Measurements from ENCODE around the gene NBAS. TPM values are rescaled to one million over a fixed set of nuclear protein-coding genes. Genes with fewer than 3 reads are reported as not detected.
"Not testable (repeated sequence)": the region's sequence is repeated elsewhere in the genome, so short reads cannot be mapped to it uniquely, and the experiment has no call there.

NBAS gene
- total RNA-seq, 1 experiment from 2014 or later: 28.9 TPM

DNA sequence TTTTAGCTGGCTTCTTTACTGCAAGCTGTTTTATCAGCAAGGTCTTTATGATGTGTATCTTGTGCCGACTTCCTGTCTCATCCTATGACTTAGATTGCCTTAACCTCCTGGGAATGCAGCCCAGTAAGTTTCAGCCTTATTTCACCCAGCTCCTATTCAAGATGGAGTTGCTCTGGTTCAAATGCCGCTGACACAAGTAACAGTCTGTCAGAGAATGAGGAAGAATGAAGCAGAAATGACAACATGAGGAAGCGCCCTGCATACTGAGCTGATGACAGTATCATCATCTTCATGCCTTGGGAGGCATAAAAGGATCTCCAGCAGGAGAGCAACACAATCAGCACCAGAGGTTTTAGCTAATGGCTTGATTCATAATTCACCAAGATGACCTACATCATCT lies 309.4 kb downstream of the NBAS start:
- intact Hi-C loops (cut with micrococcal nuclease; ENCODE audit: unreplicated experiment): no loop called here
- H3K4me2 ChIP-seq: no peak overlapping the region
- no TSS peak for BruUV-seq (replicated peaks)
- no peak overlapping the region for H2AFZ ChIP-seq
- H3K4me1 ChIP-seq (replicated peaks; ENCODE audit: insufficient read depth): no peaks in the 10 kb centered on the region
- POLR2A ChIA-PET (ENCODE audit: unreplicated experiment): no interaction called here
- no peaks in the 10 kb centered on the region for H3K9me3 ChIP-seq (ENCODE audit: insufficient read depth, low read depth)
- no peaks in the 10 kb centered on the region for H3K27me3 ChIP-seq (ENCODE audit: insufficient read depth, low read depth)
- H3K27ac ChIP-seq: no peak overlapping the region
- no peaks in the 10 kb centered on the region for H3K36me3 ChIP-seq (ENCODE audit: low read depth)
- CTCF ChIA-PET: no interaction called here
- no peaks in the 10 kb centered on the region for H3F3A ChIP-seq (ENCODE audit: insufficient read depth, low read depth)
- H3K9me2 ChIP-seq (ENCODE audit: insufficient read depth): no peaks in the 10 kb centered on the region
- TF ChIP-seq, protein P1, sequence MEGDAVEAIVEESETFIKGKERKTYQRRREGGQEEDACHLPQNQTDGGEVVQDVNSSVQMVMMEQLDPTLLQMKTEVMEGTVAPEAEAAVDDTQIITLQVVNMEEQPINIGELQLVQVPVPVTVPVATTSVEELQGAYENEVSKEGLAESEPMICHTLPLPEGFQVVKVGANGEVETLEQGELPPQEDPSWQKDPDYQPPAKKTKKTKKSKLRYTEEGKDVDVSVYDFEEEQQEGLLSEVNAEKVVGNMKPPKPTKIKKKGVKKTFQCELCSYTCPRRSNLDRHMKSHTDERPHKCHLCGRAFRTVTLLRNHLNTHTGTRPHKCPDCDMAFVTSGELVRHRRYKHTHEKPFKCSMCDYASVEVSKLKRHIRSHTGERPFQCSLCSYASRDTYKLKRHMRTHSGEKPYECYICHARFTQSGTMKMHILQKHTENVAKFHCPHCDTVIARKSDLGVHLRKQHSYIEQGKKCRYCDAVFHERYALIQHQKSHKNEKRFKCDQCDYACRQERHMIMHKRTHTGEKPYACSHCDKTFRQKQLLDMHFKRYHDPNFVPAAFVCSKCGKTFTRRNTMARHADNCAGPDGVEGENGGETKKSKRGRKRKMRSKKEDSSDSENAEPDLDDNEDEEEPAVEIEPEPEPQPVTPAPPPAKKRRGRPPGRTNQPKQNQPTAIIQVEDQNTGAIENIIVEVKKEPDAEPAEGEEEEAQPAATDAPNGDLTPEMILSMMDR (conservative IDR thresholded peaks at IDR 0.05): no peak
- no peak for TF ChIP-seq EZH2 (IDR thresholded peaks at IDR 0.05; ENCODE audit: low read depth)
- H3K79me2 ChIP-seq (ENCODE audit: low read depth): no peaks in the 10 kb centered on the region
- H4K20me1 ChIP-seq (ENCODE audit: insufficient read depth): 0 out of 2 replicates have a peak, but pooled peaks cover 4% of the 10 kb centered on the region
- no peak for DNase-seq
- no peak overlapping the region for H3K4me3 ChIP-seq

DNA sequence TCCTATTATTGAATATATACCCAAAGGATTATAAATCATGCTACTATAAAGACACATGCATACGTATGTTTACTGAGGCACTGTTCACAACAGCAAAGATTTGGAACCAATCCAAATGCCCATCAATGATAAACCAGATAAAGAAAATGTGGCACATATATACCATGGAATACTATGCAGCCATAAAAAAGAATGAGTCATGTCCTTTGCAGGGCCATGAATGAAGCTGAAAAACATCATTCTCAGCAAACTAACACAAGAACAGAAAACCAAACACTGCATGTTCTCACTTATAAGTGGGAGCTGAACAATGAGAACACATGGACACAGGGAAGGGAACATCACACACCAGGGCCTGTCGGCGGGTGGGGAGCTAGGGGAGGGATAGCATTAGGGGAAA lies 310.2 kb downstream of the NBAS start:
- H3K27ac ChIP-seq; POLR2A ChIA-PET (ENCODE audit: unreplicated experiment); BruUV-seq (replicated peaks); H3K4me3 ChIP-seq; H3F3A ChIP-seq (ENCODE audit: insufficient read depth, low read depth); CTCF ChIA-PET; H3K4me2 ChIP-seq; H3K4me1 ChIP-seq (replicated peaks; ENCODE audit: insufficient read depth); DNase-seq; H3K27me3 ChIP-seq (ENCODE audit: insufficient read depth, low read depth); H4K20me1 ChIP-seq (ENCODE audit: insufficient read depth); intact Hi-C loops (cut with micrococcal nuclease; ENCODE audit: unreplicated experiment); H3K9me2 ChIP-seq (ENCODE audit: insufficient read depth); H3K79me2 ChIP-seq (ENCODE audit: low read depth); H3K36me3 ChIP-seq (ENCODE audit: low read depth); H2AFZ ChIP-seq; H3K9me3 ChIP-seq (ENCODE audit: insufficient read depth, low read depth): not testable (repeated sequence)

- no peak for DNase-seq
- BruUV-seq (replicated peaks): no TSS peak
- Histone ChIP-seq H3K79me2 (ENCODE audit: low read depth) (no peaks in the 10 kb centered on the region), H2AFZ (no peak overlapping the region), H3K9me2 (ENCODE audit: insufficient read depth) (no peaks in the 10 kb centered on the region), H3K4me2 (no peak overlapping the region), H3K4me1 (replicated peaks; ENCODE audit: insufficient read depth) (no peaks in the 10 kb centered on the region), H3K36me3 (ENCODE audit: low read depth) (no peaks in the 10 kb centered on the region), H3K9me3 (ENCODE audit: insufficient read depth, low read depth) (no peaks in the 10 kb centered on the region), H3F3A (ENCODE audit: insufficient read depth, low read depth) (no peaks in the 10 kb centered on the region), H3K27ac (no peak overlapping the region), H3K27me3 (ENCODE audit: insufficient read depth, low read depth) (no peaks in the 10 kb centered on the region), H3K4me3 (no peak overlapping the region), H4K20me1 (ENCODE audit: insufficient read depth) (0 out of 2 replicates have a peak, but pooled peaks cover 4% of the 10 kb centered on the region)
- CTCF ChIA-PET: no interaction called here
- POLR2A ChIA-PET (ENCODE audit: unreplicated experiment): no interaction called here
- intact Hi-C loops (cut with micrococcal nuclease; ENCODE audit: unreplicated experiment): no loop called here
- TF ChIP-seq, protein P1 (conservative IDR thresholded peaks at IDR 0.05): no peak
- TF ChIP-seq EZH2 (IDR thresholded peaks at IDR 0.05; ENCODE audit: low read depth): no peak
Measured at GRCh38 chr2:15246870-15247269, 314.3 kb downstream of the NBAS start.

GRCh38 chr2:15243762-15244161 lies 317.4 kb downstream of the NBAS start:
- intact Hi-C loops (cut with micrococcal nuclease; ENCODE audit: unreplicated experiment): no loop called here
- Histone ChIP-seq H4K20me1 (ENCODE audit: insufficient read depth) (0 out of 2 replicates have a peak, but pooled peaks cover 4% of the 10 kb centered on the region), H3K4me2 (no peak overlapping the region), H2AFZ (no peak overlapping the region), H3K9me2 (ENCODE audit: insufficient read depth) (no peaks in the 10 kb centered on the region), H3K79me2 (ENCODE audit: low read depth) (no peaks in the 10 kb centered on the region), H3F3A (ENCODE audit: insufficient read depth, low read depth) (no peaks in the 10 kb centered on the region), H3K4me1 (replicated peaks; ENCODE audit: insufficient read depth) (no peaks in the 10 kb centered on the region), H3K36me3 (ENCODE audit: low read depth) (no peaks in the 10 kb centered on the region), H3K27ac (no peak overlapping the region), H3K27me3 (ENCODE audit: insufficient read depth, low read depth) (no peaks in the 10 kb centered on the region), H3K4me3 (no peak overlapping the region), H3K9me3 (ENCODE audit: insufficient read depth, low read depth) (no peaks in the 10 kb centered on the region)
- no TSS peak for BruUV-seq (replicated peaks)
- DNase-seq: no peak
- ChIA-PET POLR2A (ENCODE audit: unreplicated experiment) (no interaction called here), CTCF (no interaction called here)
- no peak for TF ChIP-seq EZH2 (IDR thresholded peaks at IDR 0.05; ENCODE audit: low read depth)
- TF ChIP-seq, protein P1 (conservative IDR thresholded peaks at IDR 0.05): no peak
